Endothelial cell of umbilical vein (primary cell): ENCODE measurements around the gene ASCL4. TPM values are rescaled to one million over a fixed set of nuclear protein-coding genes. Genes with fewer than 3 reads are reported as not detected.

Experiments
- BruUV-seq: library from RNA; stranded (reverse); fragments of 400-500 nt; replicated peaks from 2 replicates; lab custom pipeline; 2021; lab: Mats Ljungman, UMichigan
- CTCF ChIA-PET: fragments of 300-600, 350-600 bp; sonication (Branson Sonifier 250); formaldehyde crosslinking; loops from one replicate; lab custom pipeline; 2021; ENCODE audit warnings: antibody characterized with exemption, inconsistent platforms; lab: Charles Lee
- POLR2A ChIA-PET: fragments of 300-600, 350-600 bp; sonication (Branson Sonifier 250); formaldehyde crosslinking; loops from one replicate; lab custom pipeline; 2021; ENCODE audit warnings: antibody characterized with exemption, inconsistent platforms; lab: Charles Lee
- DNase-seq: peaks from one replicate; pipeline ENCODE4 v3.0.0-alpha.2; 2011; ENCODE audit warnings: low read depth, low spot score
- FAIRE-seq: peaks from 2 replicates; lab custom pipeline; 2011; peaks lifted over from hg19 to GRCh38; lab: Jason Lieb, UNC
- H2AFZ ChIP-seq: 2 replicates; pipeline ENCODE4 v1.6.0; 2012; ENCODE audit warnings: low read depth, low read length, control low read depth, inconsistent platforms
- H3K27ac ChIP-seq: 2 replicates; pipeline ENCODE4 v1.5.1; 2011; ENCODE audit warnings: low read depth, mild to moderate bottlenecking, control low read depth, low read length, moderate library complexity; ENCODE audit not compliant: insufficient read depth
- H3K27me3 ChIP-seq, 2 experiments: 2 replicates each; pipeline versions ENCODE4 v1.6.0 to v1.6.1; 2011; ENCODE audit warnings: low read length in 2 of 2, mixed read lengths in 1 of 2; ENCODE audit not compliant: control insufficient read depth in 2 of 2, insufficient read depth in 2 of 2
- H3K36me3 ChIP-seq, 2 experiments: 2 replicates in 1 of 2; 3 replicates in 1 of 2; pipeline ENCODE4 v1.5.1; 2011; ENCODE audit warnings: low read length in 2 of 2, mild to moderate bottlenecking in 1 of 2, moderate library complexity in 1 of 2; ENCODE audit not compliant: control insufficient read depth in 2 of 2, insufficient read depth in 2 of 2; ENCODE audit errors: extremely low read depth in 1 of 2
- H3K4me1 ChIP-seq: 3 replicates; pipeline ENCODE4 v1.5.1; 2011; ENCODE audit warnings: mild to moderate bottlenecking, low read length; ENCODE audit not compliant: control insufficient read depth, insufficient read depth; ENCODE audit errors: extremely low read depth
- H3K4me2 ChIP-seq: 2 replicates; pipeline ENCODE4 v1.6.1; 2011; ENCODE audit warnings: low read length, control low read depth, mixed read lengths; ENCODE audit not compliant: insufficient read depth
- H3K4me3 ChIP-seq, 3 experiments: fragments of 200-600 bp in 1 of 3; sonication (generic), shearing (Covaris generic) in 1 of 3; replicated peaks in 1 of 3; 2 replicates each; pipeline ENCODE4 v1.5.1; 2011 to 2016; ENCODE audit warnings: control low read depth in 3 of 3, low read length in 3 of 3, mild to moderate bottlenecking in 2 of 3, inconsistent platforms in 1 of 3, low read depth in 1 of 3, moderate library complexity in 1 of 3; ENCODE audit not compliant: insufficient read depth in 1 of 3
- H3K79me2 ChIP-seq: 2 replicates; pipeline ENCODE4 v1.6.0; 2012; ENCODE audit warnings: low read length, inconsistent platforms; ENCODE audit not compliant: control insufficient read depth, insufficient read depth
- H3K9ac ChIP-seq: replicated peaks from 2 replicates; pipeline ENCODE3; 2011; ENCODE audit warnings: low read length, control low read depth; ENCODE audit not compliant: insufficient read depth; ENCODE audit errors: extremely low read depth
- H3K9me1 ChIP-seq: replicated peaks from 3 replicates; pipeline ENCODE4 v1.6.0; 2011; ENCODE audit warnings: mild to moderate bottlenecking, low read length; ENCODE audit not compliant: control insufficient read depth, insufficient read depth; ENCODE audit errors: extremely low read depth
- H3K9me3 ChIP-seq: replicated peaks from 2 replicates; pipeline ENCODE4 v1.5.1; 2012; ENCODE audit warnings: low read length, inconsistent platforms; ENCODE audit not compliant: control insufficient read depth, insufficient read depth
- H4K20me1 ChIP-seq: replicated peaks from 2 replicates; pipeline ENCODE3; 2011; ENCODE audit warnings: mild to moderate bottlenecking, low read length; ENCODE audit not compliant: control insufficient read depth, insufficient read depth; ENCODE audit errors: extremely low read depth
- CTCF ChIP-seq, 2 donors: IDR thresholded peaks; 1 replicate in 1 of 2; 2 replicates in 1 of 2; pipeline ENCODE4 v1.5.1; 2011; ENCODE audit warnings: low read length in 2 of 2, mild to moderate bottlenecking in 2 of 2, moderate library complexity in 2 of 2, control low read depth in 1 of 2, inconsistent platforms in 1 of 2, low read depth in 1 of 2; ENCODE audit not compliant: insufficient read depth in 1 of 2; ENCODE audit errors: extremely low read depth in 1 of 2
- EZH2 ChIP-seq: IDR thresholded peaks from 2 replicates; pipeline ENCODE4 v1.6.1; 2012; ENCODE audit warnings: borderline replicate concordance, low read depth, mild to moderate bottlenecking, moderate library complexity, low read length, inconsistent platforms; ENCODE audit not compliant: severe bottlenecking
- FOS ChIP-seq: IDR thresholded peaks from 2 replicates; pipeline ENCODE4 v1.6.1; 2011; ENCODE audit warnings: mild to moderate bottlenecking, low read length, moderate library complexity, borderline replicate concordance; ENCODE audit not compliant: insufficient read depth
- GATA2 ChIP-seq: IDR thresholded peaks from 2 replicates; pipeline ENCODE4 v1.7.0; 2011; ENCODE audit warnings: low read depth, mild to moderate bottlenecking, moderate library complexity, mixed read lengths, low read length; ENCODE audit not compliant: insufficient read length, insufficient read depth
- JUN ChIP-seq: IDR thresholded peaks from 2 replicates; pipeline ENCODE4 v1.6.1; 2011; ENCODE audit warnings: borderline replicate concordance, low read depth; ENCODE audit not compliant: insufficient read length, insufficient read depth
- MAX ChIP-seq: IDR thresholded peaks from 2 replicates; pipeline ENCODE4 v1.6.1; 2011; ENCODE audit not compliant: insufficient read depth, insufficient read length
- MYC ChIP-seq: IDR thresholded peaks from one replicate; pipeline ENCODE4 v1.6.1; 2011; ENCODE audit warnings: mild to moderate bottlenecking, low read depth, low read length
- POLR2A ChIP-seq: IDR thresholded peaks from 2 replicates; pipeline ENCODE4 v1.6.1; 2012; ENCODE audit warnings: low read depth, mild to moderate bottlenecking, control low read depth, low read length
- POLR2AphosphoS5 ChIP-seq: IDR thresholded peaks from 2 replicates; pipeline ENCODE4 v1.6.1; 2012; ENCODE audit warnings: low read depth, mild to moderate bottlenecking, control low read depth, low read length, moderate library complexity; ENCODE audit not compliant: insufficient read depth
- dilution Hi-C: fragments of 300-500 bp; cut with MboI; formaldehyde crosslinking; loops from one replicate; pipeline ENCODE4 v1.15.0; 2019; ENCODE audit warnings: low sequenced_read_pairs; ENCODE audit not compliant: extremely low pct_ligation_motif_present
- intact Hi-C: fragments of 100-400 bp; cut with micrococcal nuclease; formaldehyde crosslinking; loops from one replicate; pipeline ENCODE4 v1.10.0; 2022
- polyA plus RNA-seq, 4 experiments: library from polyadenylated mRNA; depleted of rRNA in 3 of 4; stranded (reverse) in 3 of 4; unstranded in 1 of 4; fragments of >200 nt; gene quantifications; 2 replicates each; pipeline versions ENCODE4 v1.2.1 to v1.2.3, GENCODE V29; 2011 to 2012; ENCODE audit warnings: missing spikeins in 1 of 4
- total RNA-seq: library from RNA; stranded (reverse); gene quantifications from 2 replicates; pipeline ENCODE4 v1.2.3, GENCODE V29; 2021

ASCL4 gene
- total and polyA plus RNA-seq, 2 donors (not counting 3 experiments of a cell fraction or from before 2014, with no cell fraction given) = not detected

DNA sequence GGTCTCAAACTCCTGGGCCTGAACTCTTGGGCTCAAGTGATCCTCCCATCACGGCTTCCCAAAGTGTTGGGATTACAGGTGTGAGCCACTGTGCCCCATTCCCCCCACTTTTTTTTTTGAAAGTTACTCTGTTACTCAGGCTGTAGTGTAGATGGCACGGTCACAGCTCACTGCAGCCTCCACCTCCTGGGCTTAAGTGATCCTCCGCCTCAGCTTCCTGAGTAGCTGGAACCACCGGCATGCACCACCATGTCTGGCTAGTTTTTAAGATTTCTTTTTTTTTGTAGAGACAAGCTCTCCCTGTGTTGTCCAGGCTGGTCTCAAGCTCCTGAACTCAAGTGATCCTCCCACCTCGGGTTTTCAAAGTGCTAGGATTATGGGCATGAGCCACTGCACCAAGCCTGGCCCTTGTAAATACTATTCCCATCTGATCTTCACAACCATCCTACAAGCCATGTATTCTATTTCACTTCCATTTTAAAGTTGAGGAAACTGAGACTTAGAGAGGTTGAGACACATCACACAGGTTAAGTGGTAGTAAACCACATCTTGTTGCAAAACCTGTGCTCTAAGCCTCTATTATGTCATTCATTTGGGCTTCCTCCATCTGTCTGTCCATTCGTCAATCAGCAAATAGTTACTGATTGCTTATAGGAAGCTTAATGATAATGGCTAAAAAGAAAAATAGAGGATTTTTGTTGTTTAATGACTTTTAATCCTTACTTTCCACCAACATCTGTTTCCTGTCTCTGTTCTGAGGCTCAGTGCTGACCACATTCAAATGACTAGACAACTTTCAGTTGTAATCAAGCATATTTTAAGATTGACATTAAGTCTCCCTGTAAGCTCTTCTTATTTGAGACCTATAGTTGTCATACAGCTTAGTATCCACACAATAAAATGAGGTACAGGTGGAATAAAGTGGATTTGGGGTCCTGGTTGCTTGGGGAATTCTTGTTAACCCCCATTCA, 9.2 kb downstream of the ASCL4 start:
- dilution Hi-C loops = no loop called here

More for the DNA sequence above, 9.2 kb downstream of the ASCL4 start:
- Histone ChIP-seq H2AFZ (no peak overlapping the region), H3K4me3 (no peak overlapping the region), H3K27me3 (no peaks in the 10 kb centered on the region), H3K9me3 (no peaks in the 10 kb centered on the region), H3K4me1 (no peaks in the 10 kb centered on the region), H4K20me1 (no peaks in the 10 kb centered on the region), H3K27ac (no peak overlapping the region), H3K79me2 (no peaks in the 10 kb centered on the region), H3K4me2 (no peak overlapping the region), H3K9me1 (no peaks in the 10 kb centered on the region), H3K36me3 (no peaks in the 10 kb centered on the region), H3K9ac (no peak overlapping the region)
- no peak for TF ChIP-seq CTCF (IDR thresholded peaks at IDR 0.05; ENCODE audit: extremely low read depth in 1 of 2, insufficient read depth in 1 of 2, low read depth in 1 of 2, low read length in 2 of 2)
- TF ChIP-seq POLR2AphosphoS5 = no peak
- no peak for TF ChIP-seq MAX
- no peak for TF ChIP-seq POLR2A
- no peak for TF ChIP-seq JUN
- TF ChIP-seq FOS = no peak
- no peak for TF ChIP-seq MYC
- TF ChIP-seq GATA2 = no peak
- no peak for TF ChIP-seq EZH2
- intact Hi-C loops = no loop called here
- no TSS peak for BruUV-seq
- no peak for FAIRE-seq
- ChIA-PET POLR2A (no interaction called here), CTCF (no interaction called here)
- DNase-seq = no peak
